ENCODE results near the gene MB21D2. TPM values are rescaled to one million over a fixed set of nuclear protein-coding genes. Genes with fewer than 3 reads are reported as not detected.

MB21D2 gene
- total RNA-seq, 1 experiment from 2014 or later: 26.0 TPM

- H3K27ac ChIP-seq (ENCODE audit: low read length): no peak overlapping the region
- H3K9ac ChIP-seq (ENCODE audit: low read length): no peak overlapping the region
- peaks cover 100% of the 10 kb centered on the region for H3K79me2 ChIP-seq (ENCODE audit: low read length)
- no peaks in the 10 kb centered on the region for H3K27me3 ChIP-seq (ENCODE audit: low read length)
- no peak overlapping the region for H3K4me3 ChIP-seq (ENCODE audit: low read length)
- H4K20me1 ChIP-seq (ENCODE audit: low read length): no peaks in the 10 kb centered on the region
- intact Hi-C loops (cut with micrococcal nuclease): no loop called here
- TF ChIP-seq EZH2 (IDR thresholded peaks at IDR 0.05; ENCODE audit: low read length, unreplicated experiment) (no peak), EZH2phosphoT487 (IDR thresholded peaks at IDR 0.05; ENCODE audit: borderline replicate concordance, low read length) (no peak), CTCF (conservative IDR thresholded peaks at IDR 0.05; ENCODE audit: low read depth, low read length) (no peak)
- H3K4me1 ChIP-seq (ENCODE audit: insufficient read depth, low read length): peaks cover 73% of the 10 kb centered on the region
- no peak overlapping the region for H3K4me2 ChIP-seq (ENCODE audit: low read length)
- BruUV-seq (replicated peaks): no TSS peak
- H3K9me3 ChIP-seq (ENCODE audit: low read length): no peaks in the 10 kb centered on the region
- ChIA-PET POLR2A (ENCODE audit: unreplicated experiment) (interaction anchor here (0.6 kb wide), 1 partner anchor 102 kb away, joined by 4 read pairs; no protein-coding TSS in a partner anchor), CTCF (no interaction called here)
- no peak overlapping the region for H2AFZ ChIP-seq (ENCODE audit: low read length)
- no peaks in the 10 kb centered on the region for H3K9me2 ChIP-seq (replicated peaks; ENCODE audit: low read length)
- peaks cover 3% of the 10 kb centered on the region for H3F3A ChIP-seq (ENCODE audit: low read length, unreplicated experiment)
- no peak for DNase-seq
- no peak for ATAC-seq
- no peaks in the 10 kb centered on the region for H3K36me3 ChIP-seq (ENCODE audit: low read depth, low read length)
Observed at GRCh38 chr3:192894676-192895075, 23.0 kb downstream of the MB21D2 start.

GRCh38 chr3:192892981-192893700 lies 24.5 kb downstream of the MB21D2 start:
- DNase-seq (peak; percentile 48), ATAC-seq (no peak)
- Histone ChIP-seq H3K4me2 (ENCODE audit: low read length) (peak overlapping the region; percentile 51), H3K79me2 (ENCODE audit: low read length) (peaks cover 100% of the 10 kb centered on the region), H3K4me1 (ENCODE audit: insufficient read depth, low read length) (peaks cover 73% of the 10 kb centered on the region), H2AFZ (ENCODE audit: low read length) (no peak overlapping the region), H4K20me1 (ENCODE audit: low read length) (no peaks in the 10 kb centered on the region), H3K36me3 (ENCODE audit: low read depth, low read length) (no peaks in the 10 kb centered on the region), H3K4me3 (ENCODE audit: low read length) (no peak overlapping the region), H3K9me3 (ENCODE audit: low read length) (no peaks in the 10 kb centered on the region), H3K9ac (ENCODE audit: low read length) (no peak overlapping the region; the same call in 1 of the 2 replicates), H3K27ac (ENCODE audit: low read length) (peak overlapping the region; percentile 49), H3K9me2 (replicated peaks; ENCODE audit: low read length) (no peaks in the 10 kb centered on the region), H3K27me3 (ENCODE audit: low read length) (no peaks in the 10 kb centered on the region), H3F3A (ENCODE audit: low read length, unreplicated experiment) (no peaks in the 10 kb centered on the region)
- POLR2A ChIA-PET (ENCODE audit: unreplicated experiment): no interaction called here
- CTCF ChIA-PET: no interaction called here
- no TSS peak for BruUV-seq (replicated peaks)
- no peak for TF ChIP-seq CTCF (conservative IDR thresholded peaks at IDR 0.05; ENCODE audit: low read depth, low read length)
- no peak for TF ChIP-seq EZH2 (IDR thresholded peaks at IDR 0.05; ENCODE audit: low read length, unreplicated experiment)
- no peak for TF ChIP-seq EZH2phosphoT487 (IDR thresholded peaks at IDR 0.05; ENCODE audit: borderline replicate concordance, low read length)
- intact Hi-C loops (cut with micrococcal nuclease): no loop called here
